ENCODE data around the gene REXO1.
A peak's percentile ranks its signal among the peaks of the same experiment; 100 is the strongest.

Gene REXO1

DNA sequence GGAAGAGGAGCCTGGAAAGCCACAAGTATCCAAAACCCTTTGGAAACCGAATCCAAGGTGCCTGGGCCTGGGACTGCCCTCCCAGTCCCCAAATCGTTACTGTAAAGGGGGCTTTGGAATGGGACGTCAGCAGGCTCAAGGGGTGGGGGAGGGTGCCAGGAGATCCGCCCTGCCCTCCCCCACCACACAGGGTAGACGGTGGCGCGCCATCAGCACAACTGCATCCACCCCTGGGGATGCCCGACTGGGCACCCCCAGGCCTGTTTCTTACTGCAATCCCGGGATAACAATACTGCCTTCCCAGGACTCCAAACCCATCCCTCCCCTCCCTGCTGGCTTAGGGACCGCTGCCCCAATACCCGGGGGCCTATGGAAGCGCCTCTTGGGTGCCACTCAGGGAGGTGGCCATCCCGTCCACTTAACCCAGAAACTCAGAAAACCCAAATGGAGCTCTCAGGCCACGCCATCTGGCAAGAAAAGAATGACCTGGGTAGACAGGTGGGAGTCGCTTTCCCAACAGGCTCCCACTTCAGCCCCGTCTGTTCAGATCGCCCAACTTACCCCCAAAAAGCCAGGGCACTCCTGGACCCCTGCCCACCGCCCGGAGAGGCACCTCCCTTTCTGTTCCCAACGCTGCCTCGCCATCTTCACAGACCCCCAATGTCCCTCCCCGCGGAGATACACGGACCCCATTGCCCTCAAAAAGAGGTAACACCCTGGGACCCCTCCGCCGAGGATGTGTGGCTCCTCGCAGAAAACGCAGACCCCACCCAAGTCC is 12.7 kb upstream of the REXO1 start:
- DNase-seq: no peak

DNA sequence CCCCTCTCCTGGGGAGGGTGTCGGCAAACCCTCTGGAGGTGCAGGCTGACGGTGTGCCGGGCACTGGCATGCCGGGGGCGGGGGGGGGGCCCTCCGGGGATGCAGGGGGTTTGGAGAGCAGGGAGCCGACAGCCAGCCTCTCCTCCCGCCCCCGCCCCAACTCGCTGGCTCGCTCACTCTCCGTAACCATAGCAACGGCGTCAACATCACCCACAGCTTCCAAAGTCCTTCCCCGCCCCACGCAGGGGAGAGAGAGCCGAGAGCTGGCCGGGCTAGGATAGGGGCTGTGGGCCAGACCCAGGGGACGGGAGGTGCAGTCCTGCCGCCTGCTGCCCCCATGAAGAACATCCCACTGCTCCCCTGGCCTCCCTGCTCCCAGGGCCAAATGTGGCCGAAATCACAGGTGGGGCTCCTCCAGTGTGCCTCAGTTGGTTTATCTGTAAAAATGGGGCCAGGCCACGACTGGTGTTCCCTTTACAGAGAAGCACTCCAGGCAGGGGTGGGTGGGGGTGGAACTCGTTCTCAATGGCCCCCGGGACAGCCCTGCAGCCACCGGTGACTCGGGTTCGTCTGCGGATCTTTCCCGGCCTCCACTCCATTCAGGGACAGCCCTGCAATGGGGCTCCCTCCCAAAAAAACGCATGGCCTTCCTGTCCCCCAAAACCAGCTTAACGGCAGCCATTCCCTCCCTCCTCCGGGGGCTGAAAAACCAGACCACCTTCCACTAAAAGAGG is 11.9 kb upstream of the REXO1 start:
- DNase-seq: no peak

DNA sequence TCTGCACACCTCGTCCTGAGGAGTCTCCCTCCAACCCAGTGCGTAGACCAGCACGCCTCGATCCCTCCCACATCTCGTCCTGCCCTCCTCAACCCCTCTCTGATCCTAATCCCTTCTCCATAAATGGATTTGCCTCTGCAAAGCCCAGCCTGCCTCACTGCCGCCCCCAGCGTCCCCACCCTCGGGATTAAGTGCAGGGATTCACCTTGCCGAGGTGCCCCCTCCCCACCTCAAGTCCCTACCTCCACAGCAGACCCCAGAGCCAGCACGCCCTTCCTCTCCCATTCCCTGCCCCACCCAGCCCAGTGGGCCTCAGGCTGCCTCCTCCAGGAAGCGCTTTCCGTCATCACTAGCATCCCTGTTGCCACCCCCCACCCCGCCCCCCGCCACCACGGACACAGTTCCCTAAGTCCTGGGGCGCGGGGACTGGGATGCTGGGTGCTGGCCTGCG is 11.1 kb upstream of the REXO1 start:
- DNase-seq: no peak

GRCh38 chr19:1858412-1859081 is 10.3 kb upstream of the REXO1 start:
- no peak for DNase-seq

GRCh38 chr19:1857648-1858326 is 9.5 kb upstream of the REXO1 start:
- DNase-seq: no peak

DNA sequence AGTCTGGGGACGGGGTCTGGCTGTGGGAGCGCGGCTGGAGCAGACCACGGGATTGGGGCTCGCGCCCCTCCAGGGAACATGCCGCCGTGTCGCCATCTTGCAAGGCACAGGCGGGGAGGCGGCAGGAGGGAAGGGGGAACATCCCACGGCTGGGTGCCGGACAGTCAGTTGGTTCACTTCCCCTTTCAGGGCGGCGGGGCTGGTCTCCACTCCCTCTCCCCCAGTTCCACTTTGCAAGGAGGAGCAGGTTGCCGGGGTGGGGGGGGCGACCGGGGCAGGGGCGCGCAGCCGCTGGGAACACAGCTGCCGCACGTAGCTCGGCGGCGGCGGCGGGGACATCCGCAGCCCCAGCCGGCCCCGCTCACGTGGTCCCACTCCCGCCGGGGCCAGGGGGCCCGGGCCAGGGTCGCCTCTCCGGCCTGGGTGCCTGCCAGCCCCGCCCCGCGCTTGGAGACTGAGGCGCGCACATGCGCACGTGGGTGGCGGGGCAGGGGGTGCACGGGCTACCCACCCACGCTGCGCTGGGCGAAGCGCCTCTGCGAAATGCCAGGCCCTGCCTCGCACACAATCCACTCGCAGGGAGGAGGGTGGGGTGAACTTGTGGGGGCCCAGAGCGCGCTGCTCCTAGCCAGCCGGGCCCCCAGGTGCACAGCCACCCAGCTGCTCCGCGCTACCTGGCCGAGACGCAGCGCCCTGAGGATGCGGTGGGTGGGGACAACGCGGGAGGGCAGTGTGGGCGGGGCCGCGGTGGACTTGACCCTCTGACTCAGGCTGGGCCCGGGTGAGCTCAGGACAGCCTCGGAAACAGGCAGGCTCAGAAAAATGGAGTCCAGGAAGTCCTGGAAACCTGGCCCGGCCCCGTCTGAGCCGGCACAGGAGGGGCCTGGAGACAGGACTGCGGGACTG is 8.7 kb upstream of the REXO1 start:
- peak; percentile 52 for DNase-seq

DNA sequence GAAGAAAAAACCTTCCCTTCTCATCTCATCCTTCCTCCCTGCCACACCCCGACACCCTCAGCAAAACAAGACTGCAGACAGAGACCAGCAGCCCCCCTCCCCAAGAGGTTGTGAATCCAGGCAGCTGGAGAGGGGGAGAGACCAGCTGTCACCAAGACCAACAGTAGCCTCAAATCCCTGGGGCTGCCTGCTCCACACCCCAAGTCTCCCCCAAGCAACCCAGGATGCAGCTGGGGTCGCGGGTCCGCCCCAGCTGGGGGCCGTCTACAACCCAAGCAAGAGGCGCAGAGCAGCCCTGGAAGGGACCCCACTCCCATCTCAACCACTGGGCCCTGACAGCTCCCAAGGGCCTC is 8.0 kb upstream of the REXO1 start:
- DNase-seq: no peak

DNA sequence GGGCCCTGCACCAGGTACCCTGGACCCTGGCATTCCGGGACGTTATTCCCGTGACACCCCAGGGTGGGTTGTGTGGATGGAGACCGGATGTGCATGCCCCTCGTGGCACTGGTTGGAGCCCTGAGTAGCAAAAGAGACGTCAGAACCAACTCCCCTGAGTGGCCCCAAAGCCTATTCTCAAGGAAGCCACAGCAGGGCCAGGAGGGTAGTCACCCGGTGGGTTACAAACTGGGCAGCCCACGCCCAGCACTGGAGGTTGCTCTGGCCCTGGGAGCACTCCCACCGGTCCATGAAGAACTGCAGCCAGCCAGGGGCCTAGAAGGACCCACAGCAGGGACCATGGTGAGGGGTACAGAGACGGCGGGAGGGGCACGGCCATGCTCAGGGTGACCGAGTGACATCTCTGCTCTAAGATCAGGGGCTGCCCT is 7.6 kb upstream of the REXO1 start:
- DNase-seq: no peak

DNA sequence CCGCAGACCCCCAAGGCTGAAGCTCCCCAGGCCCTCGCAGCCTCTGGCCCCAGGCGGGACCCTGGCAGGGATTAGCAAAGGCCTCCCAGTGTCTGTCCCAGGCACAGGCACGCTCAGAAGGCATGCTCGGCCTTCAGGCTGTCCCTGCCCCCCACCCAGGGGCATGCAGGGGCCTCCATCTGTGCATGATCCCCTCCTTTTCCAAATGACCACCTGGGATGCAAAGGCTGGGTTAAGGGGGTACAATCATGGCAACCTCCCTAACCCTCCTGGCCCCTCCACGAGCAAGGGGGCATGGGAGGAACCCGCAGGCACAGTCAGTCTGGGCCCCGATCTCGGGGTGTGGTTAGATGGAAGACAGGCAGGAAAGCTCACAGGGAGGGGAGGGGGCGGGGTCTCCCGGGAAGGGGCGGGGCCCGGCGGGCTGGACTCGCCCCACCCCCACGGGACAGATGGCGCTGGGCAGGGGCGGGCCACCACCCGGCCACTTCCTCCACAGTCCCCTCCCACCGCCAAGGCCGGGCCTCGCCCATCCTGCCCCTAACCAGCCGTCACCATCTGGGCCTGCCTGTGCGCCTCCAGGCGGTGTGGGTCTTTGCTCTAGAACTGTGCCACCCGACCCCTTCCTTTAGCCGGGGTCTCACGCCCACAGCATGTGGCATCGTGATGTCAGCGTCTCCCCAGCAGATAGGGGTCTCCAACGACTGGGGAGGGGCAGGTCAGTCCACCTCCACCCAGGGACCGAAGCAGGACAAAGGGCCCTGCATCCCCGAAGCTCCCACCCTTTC is 7.0 kb upstream of the REXO1 start:
- DNase-seq: peak; percentile 68

- DNase-seq: no peak
Observed at GRCh38 chr19:1854542-1855039, 6.3 kb upstream of the REXO1 start.

DNA sequence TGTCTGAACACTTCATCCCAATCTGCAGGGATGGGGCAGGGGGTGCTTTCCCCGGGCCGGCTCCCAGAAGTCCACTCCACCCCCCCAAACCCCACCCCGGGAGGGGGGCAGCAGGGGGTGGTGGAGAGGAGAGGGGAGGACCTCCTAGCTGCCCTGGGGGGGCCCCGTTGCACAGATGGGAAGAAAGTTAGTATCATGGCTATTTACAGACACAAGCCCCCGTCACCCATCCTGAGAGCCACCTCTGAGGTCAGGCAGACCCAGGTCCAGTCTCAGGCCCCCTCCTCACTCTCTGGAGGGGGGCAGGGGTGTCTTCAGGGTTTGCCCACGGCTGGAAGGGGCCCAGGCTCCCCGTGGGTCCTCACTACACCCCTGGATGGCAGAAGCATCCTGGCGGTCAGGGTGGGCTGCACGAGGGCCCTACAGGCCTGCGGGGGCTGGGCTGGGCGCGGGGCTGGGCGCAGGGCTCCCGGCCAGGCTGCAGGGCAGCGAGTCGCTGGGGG is 5.8 kb upstream of the REXO1 start:
- no peak for DNase-seq

- peak; percentile 75 for DNase-seq
Observed at GRCh38 chr19:1853295-1854038, 5.2 kb upstream of the REXO1 start.

DNA sequence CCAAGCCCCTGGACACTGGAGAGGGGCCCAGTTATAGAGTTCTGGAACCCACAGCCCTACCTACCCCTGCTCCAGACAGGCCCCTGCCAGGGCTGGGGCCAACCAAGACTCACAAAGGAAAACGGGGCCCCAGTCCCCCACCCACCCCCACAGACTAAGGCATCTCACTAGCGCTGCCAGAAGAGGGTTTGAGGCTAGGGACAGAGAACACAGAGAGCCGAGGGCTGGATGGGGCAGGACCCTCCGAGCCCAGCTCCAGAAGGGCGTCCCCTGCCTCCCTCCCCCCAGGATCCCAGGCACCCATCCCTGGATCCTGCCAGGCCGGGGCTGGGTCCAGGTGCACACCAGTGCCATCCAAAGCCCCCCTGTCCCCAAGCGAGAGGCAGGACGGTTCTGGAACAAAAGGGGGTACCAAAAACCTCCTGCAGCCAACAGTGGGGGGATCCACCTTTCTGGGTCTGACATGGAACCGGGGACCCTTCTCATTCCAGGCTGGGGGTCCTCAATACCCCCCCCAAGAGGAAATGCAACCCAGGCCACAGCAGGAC is 4.4 kb upstream of the REXO1 start:
- no peak for DNase-seq

GRCh38 chr19:1851654-1852580 is 3.6 kb upstream of the REXO1 start:
- peak; percentile 62 for DNase-seq

GRCh38 chr19:1850809-1851653 is 2.7 kb upstream of the REXO1 start:
- DNase-seq: no peak

DNA sequence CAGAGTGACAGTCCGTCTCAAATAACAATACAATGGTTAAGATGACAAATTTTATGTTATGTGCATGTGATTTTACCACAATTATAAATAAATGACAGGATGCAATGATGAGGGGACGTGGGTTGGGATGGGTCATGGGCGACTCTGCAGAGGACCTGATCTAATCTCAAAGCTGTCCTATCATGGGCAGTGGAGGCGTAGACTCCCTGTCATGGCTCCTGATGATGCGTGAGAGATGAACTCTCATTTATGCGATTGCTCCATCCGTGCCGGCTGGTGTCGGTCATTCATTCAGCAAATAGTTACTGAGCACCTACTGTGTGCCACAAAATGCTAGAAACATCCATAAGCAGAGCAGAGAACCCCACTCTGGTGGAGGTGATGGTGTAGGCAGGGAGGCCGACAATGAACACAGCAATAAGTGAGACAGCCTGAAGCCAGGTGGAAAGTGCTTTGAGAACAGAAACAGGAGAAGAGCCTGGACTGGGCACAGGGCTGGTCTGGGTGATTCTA is 1.7 kb upstream of the REXO1 start:
- no peak for DNase-seq

- no peak for DNase-seq
Observed at GRCh38 chr19:1849132-1849474, 820 bp upstream of the REXO1 start.
